ENCODE measurements around the gene SENP3.
A peak's percentile ranks its signal among the peaks of the same experiment; 100 is the strongest.

Gene SENP3

GRCh38 chr17:7561589-7562207 is at the start of gene SENP3:
Gene SENP3 (plus strand): TSS chr17:7561919. CDS start chr17:7563077, 1,158 bp downstream.
- H3K27me3 ChIP-seq, result no peaks in the 10 kb centered on the region
- H3K4me3 ChIP-seq, result peak within 1 kb of the TSS; percentile 81 to 98 (median 88)
- H3K27ac ChIP-seq, result peak within 1 kb of the TSS; percentile 83 to 99 (median 97)
- H3K4me1 ChIP-seq, result peaks cover 45 to 64% (median 55%) of the 10 kb centered on the region in 10 experiments
- H4K20me1 ChIP-seq, result peaks cover 4 to 47% (median 13%) of the 10 kb centered on the region in 11 experiments; a peak in 17 of 22 replicates
- H3K4me2 ChIP-seq, result peak within 1 kb of the TSS; percentile 91 to 100 (median 97)
- peak within 1 kb of the TSS; percentile 88 to 98 (median 94) for H3K9ac ChIP-seq
- H3K9me3 ChIP-seq (replicated peaks in 1 of 11), result no peaks in the 10 kb centered on the region
- peaks cover 35 to 66% (median 45%) of the 10 kb centered on the region in 11 experiments for H3K36me3 ChIP-seq
- TF ChIP-seq Cebpa-rat (IDR thresholded peaks at IDR 0.05), result no peak

DNA sequence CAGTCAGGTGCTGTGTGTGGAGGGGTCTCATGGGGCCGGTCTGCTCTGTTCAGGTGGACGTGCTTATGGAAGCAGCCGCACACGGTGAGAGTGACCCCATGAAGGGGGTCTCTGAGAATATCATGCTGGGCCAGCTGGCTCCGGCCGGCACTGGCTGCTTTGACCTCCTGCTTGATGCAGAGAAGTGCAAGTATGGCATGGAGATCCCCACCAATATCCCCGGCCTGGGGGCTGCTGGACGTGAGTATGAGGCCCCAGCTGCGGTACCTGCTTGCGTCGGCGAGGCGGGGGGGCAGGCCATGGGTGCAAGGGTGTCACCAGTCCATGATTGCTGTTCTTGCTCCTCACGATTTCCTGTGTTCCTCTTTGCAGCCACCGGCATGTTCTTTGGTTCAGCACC is 49.6 kb upstream of the SENP3 start:
- Histone ChIP-seq H3K9me3 (replicated peaks in 1 of 11) (no peaks in the 10 kb centered on the region), H3K4me2 (no peak overlapping the region), H3K9ac (no peak overlapping the region), H3K36me3 (peaks cover 71 to 98% (median 85%) of the 10 kb centered on the region in 11 experiments), H3K4me3 (no peak overlapping the region), H3K4me1 (peaks cover 0 to 33% (median 21%) of the 10 kb centered on the region in 10 experiments; a peak in 17 of 20 replicates), H4K20me1 (peaks cover 0 to 61% (median 44%) of the 10 kb centered on the region in 11 experiments; a peak in 18 of 22 replicates), H3K27me3 (no peaks in the 10 kb centered on the region), H3K27ac (no peak overlapping the region)
- TF ChIP-seq Cebpa-rat (IDR thresholded peaks at IDR 0.05), result no peak

GRCh38 chr17:7512824-7513540 is 48.7 kb upstream of the SENP3 start:
- Histone ChIP-seq H3K36me3 (peaks cover 62 to 91% (median 79%) of the 10 kb centered on the region in 11 experiments), H3K9me3 (replicated peaks in 1 of 11) (no peaks in the 10 kb centered on the region), H3K4me2 (no peak overlapping the region), H3K4me1 (peaks cover 0 to 33% (median 21%) of the 10 kb centered on the region in 10 experiments; a peak in 17 of 20 replicates), H3K9ac (no peak overlapping the region; a peak in 1 of 22 replicates), H3K27me3 (no peaks in the 10 kb centered on the region), H4K20me1 (peaks cover 0 to 54% (median 43%) of the 10 kb centered on the region in 11 experiments; a peak in 18 of 22 replicates), H3K4me3 (no peak overlapping the region), H3K27ac (no peak overlapping the region)
- TF ChIP-seq Cebpa-rat (IDR thresholded peaks at IDR 0.05), result no peak

- H3K4me3 ChIP-seq, result no peak overlapping the region
- peaks cover 52 to 89% (median 70%) of the 10 kb centered on the region in 11 experiments for H3K36me3 ChIP-seq
- H4K20me1 ChIP-seq, result peaks cover 0 to 50% (median 42%) of the 10 kb centered on the region in 11 experiments; a peak in 18 of 22 replicates
- no peak overlapping the region for H3K9ac ChIP-seq
- H3K4me1 ChIP-seq, result peaks cover 0 to 33% (median 21%) of the 10 kb centered on the region in 10 experiments; a peak in 17 of 20 replicates
- H3K27ac ChIP-seq, result peak overlapping the region in 1 of 11 experiments; percentile 6; a peak in 2 of 22 replicates
- H3K27me3 ChIP-seq, result no peaks in the 10 kb centered on the region
- no peak for TF ChIP-seq Cebpa-rat (IDR thresholded peaks at IDR 0.05)
- H3K4me2 ChIP-seq, result no peak overlapping the region
- H3K9me3 ChIP-seq (replicated peaks in 1 of 11), result no peaks in the 10 kb centered on the region
These were observed 47.8 kb upstream of the SENP3 start for GRCh38 chr17:7513850-7514419.

- H3K4me2 ChIP-seq, result peak overlapping the region in 9 of 11 experiments; percentile 31 to 72 (median 57); a peak in 17 of 22 replicates
- peak overlapping the region in 7 of 11 experiments; percentile 2 to 47 (median 21); a peak in 10 of 22 replicates for H3K9ac ChIP-seq
- TF ChIP-seq Cebpa-rat (IDR thresholded peaks at IDR 0.05), result peak in 2 of 11 experiments; percentile 21 to 25; a peak in 2 of 22 replicates
- peaks cover 0 to 33% (median 21%) of the 10 kb centered on the region in 10 experiments; a peak in 17 of 20 replicates for H3K4me1 ChIP-seq
- no peaks in the 10 kb centered on the region for H3K27me3 ChIP-seq
- H3K27ac ChIP-seq, result peak overlapping the region; percentile 13 to 66 (median 50); a peak in 18 of 22 replicates
- H4K20me1 ChIP-seq, result peaks cover 0 to 35% (median 29%) of the 10 kb centered on the region in 11 experiments; a peak in 17 of 22 replicates
- no peak overlapping the region; a peak in 1 of 20 replicates for H3K4me3 ChIP-seq
- H3K36me3 ChIP-seq, result peaks cover 31 to 68% (median 49%) of the 10 kb centered on the region in 11 experiments
- H3K9me3 ChIP-seq (replicated peaks in 1 of 11), result no peaks in the 10 kb centered on the region
These were observed 45.7 kb upstream of the SENP3 start for GRCh38 chr17:7515911-7516610.

- Histone ChIP-seq H3K4me2 (no peak overlapping the region), H3K9ac (no peak overlapping the region), H3K27ac (no peak overlapping the region), H4K20me1 (no peaks in the 10 kb centered on the region), H3K36me3 (peaks cover 0 to 9% (median 4%) of the 10 kb centered on the region in 11 experiments; a peak in 3 of 22 replicates), H3K4me3 (no peak overlapping the region), H3K27me3 (no peaks in the 10 kb centered on the region), H3K4me1 (peaks cover 0 to 4% (median 0%) of the 10 kb centered on the region in 10 experiments; a peak in 1 of 20 replicates), H3K9me3 (replicated peaks in 1 of 11) (peaks cover 17 to 33% (median 21%) of the 10 kb centered on the region in 11 experiments)
- TF ChIP-seq Cebpa-rat (IDR thresholded peaks at IDR 0.05), result no peak
These were observed 38.7 kb upstream of the SENP3 start for GRCh38 chr17:7523033-7523432.

DNA sequence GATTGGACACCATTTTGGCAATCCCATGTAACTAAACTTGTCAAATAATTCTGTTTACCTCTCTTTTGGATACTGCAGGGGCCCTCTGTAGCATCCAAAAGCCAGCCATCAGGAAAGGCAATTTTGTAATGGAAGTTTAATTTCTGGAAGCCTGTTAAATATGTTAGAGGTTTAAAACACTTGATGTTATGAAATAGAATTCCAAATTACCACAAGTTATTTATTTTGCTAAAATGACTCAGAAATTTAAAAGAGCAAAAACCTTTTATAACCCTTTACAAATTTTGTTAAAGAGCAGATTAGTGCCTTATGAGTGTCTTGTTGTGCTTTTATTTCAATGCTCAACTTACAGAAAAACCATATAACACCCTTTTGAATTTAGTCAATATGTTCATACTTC is 32.9 kb upstream of the SENP3 start:
- Histone ChIP-seq H3K4me2 (no peak overlapping the region), H3K4me3 (no peak overlapping the region), H4K20me1 (no peaks in the 10 kb centered on the region), H3K27me3 (no peaks in the 10 kb centered on the region), H3K9me3 (replicated peaks in 1 of 11) (peaks cover 17 to 39% (median 27%) of the 10 kb centered on the region in 11 experiments), H3K36me3 (peaks cover 0 to 8% (median 0%) of the 10 kb centered on the region in 11 experiments; a peak in 2 of 22 replicates), H3K27ac (no peak overlapping the region), H3K4me1 (peaks cover 0 to 13% (median 8%) of the 10 kb centered on the region in 10 experiments; a peak in 15 of 20 replicates), H3K9ac (no peak overlapping the region)
- TF ChIP-seq Cebpa-rat (IDR thresholded peaks at IDR 0.05), result no peak
